ENCODE results near the gene NUCKS1.

The NUCKS1 gene

DNA sequence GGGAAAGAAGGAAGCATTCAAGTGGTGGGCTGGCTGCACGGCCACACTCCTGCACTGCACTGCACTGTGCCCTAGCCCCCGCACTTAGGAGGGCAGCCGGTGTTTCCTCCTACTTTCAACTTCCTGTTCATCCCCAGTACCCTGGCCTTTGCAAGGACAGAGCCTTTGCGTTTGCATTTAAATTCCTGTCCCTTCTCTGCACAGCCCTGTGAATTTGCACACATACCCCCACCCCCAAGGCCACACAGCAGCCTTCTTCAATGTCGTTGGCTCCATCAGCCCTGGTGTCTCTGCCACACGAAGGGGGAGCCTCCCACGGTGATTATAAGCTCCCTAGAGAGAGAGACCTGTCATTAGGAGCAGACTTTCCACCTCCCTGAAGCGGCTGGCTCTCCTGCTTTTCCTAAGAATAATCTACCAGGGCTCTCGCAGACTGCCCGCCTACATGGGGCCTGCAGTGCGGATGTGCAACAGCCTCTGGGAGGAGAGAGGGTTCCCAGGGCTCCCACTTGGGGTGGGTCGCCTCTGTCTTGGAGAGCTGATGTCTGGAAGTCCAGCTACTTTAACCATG is 56.5 kb downstream of the NUCKS1 start:
- no peak for DNase-seq

- DNase-seq = no peak
Observed at GRCh38 chr1:205692423-205692822, 57.6 kb downstream of the NUCKS1 start.

DNA sequence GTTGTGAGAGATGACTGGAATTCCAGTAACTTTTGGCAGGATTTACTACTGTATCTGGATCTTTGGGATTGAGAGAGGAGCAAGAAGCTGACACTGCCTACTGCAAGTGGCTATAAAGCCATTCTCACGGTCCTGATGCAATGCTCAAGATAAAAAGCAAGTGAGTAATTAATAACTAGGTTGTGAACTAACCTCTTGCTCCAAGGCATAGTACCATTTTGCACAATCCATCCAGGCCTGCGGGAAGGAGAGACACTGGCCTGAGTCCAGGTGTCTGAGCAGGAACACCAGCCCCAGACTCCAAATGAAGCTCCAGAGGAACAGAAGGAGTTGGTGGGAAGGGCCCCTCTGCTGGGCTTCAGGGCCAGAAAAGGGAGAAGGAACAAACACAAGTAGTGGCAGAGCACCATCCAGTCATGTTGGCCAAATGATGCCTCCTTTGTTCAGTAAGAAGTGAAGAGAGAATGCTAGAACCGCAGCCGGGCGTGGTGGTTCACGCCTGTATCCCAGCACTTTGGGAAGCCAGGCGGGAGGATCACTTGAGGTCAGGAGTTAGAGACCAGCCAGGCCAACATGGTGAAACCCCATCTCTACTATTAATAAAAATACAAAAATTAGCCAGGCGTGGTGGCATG is 59.7 kb downstream of the NUCKS1 start:
- no peak for DNase-seq

GRCh38 chr1:205689479-205689878 is 60.5 kb downstream of the NUCKS1 start:
- no peak for DNase-seq

GRCh38 chr1:205688171-205689080 is 61.6 kb downstream of the NUCKS1 start:
- DNase-seq = no peak

DNA sequence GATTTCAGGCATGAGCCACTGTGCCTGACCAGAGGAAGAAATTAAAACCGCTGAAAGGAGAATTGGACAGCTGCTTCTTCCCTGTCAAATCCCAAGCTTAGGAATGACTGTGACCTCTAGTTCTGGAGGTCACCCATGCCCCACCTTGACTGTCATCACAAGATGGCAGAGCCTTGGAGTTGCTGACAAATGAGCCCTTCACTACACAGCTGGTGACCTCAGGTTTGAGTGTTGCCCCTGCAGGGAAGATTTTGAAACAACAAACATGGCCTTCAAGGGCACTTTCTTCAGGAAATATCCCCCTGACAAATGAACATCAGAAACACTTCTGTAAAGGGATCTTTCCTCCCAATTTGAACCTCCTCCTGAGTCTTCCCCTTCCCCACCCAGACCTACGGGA is 62.7 kb downstream of the NUCKS1 start:
- no peak for DNase-seq

DNA sequence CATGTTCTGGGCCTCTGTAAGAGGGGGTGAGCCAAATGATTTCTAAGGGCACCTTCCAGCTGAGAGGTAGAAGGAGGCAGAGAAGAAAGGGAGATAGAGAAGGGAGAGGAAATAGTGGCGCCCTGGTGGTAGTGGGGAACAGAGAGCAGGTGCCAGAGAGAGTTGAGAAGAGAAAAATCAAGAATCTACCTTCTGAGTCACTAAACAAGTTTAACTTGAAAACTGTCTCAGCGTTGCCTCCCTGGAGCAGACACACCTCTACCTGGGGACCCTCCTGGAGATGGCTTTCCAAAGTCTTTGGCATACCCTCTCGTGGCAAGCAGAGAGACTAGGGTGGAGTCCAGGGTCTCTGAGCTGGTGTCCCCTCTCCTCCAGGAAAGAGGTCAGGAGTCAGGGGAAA is 68.6 kb downstream of the NUCKS1 start:
- DNase-seq = no peak

DNA sequence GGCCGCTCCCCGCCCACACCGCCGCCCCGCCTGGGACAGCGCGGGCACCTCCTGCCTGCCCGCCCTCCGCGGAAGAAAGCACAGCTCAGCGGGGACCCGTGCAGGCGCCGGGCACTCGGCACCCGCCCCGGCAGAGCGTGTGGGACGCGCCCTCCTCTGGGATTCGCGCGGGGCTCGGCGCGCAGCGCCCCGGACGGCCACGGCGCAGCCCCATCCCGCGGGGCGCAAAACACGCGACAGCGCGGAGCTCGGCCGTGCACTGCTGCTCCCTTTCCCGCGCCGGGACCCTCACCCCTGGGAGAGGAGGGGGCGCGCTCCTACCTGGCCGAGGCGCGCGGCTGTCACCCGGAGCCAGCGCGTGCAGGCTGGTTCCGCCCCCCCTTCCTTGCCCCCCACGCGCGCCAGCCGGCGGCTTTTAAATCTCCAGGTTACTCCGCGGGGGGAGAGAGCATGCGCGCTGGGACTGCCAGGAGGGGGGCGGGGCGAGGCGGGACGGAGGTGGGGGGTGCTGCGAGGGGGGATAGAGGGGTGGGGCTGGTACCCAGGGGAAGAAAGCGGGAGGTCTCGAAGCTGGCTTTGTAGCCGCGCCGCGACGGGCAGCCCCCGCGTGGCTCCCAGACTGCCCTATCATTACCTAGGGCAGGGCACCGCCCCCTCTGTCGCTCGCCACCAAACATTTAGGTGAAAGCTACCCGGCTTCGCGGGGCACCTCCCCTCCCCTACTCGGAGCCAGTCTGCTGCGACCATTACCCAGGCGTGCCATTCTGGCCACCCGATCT is 69.7 kb downstream of the NUCKS1 start, which contains the start of gene SLC45A3:
TSS of gene SLC45A3 (minus strand) at position 437 of the 779 bp plus-strand sequence. CDS start 15,853 bp downstream, outside the sequence.
- peak; percentile 28 for DNase-seq

- no peak for DNase-seq
Observed at GRCh38 chr1:205678286-205679111, 71.5 kb downstream of the NUCKS1 start.

- DNase-seq = no peak
Observed at GRCh38 chr1:205677167-205677566, 72.8 kb downstream of the NUCKS1 start.

DNA sequence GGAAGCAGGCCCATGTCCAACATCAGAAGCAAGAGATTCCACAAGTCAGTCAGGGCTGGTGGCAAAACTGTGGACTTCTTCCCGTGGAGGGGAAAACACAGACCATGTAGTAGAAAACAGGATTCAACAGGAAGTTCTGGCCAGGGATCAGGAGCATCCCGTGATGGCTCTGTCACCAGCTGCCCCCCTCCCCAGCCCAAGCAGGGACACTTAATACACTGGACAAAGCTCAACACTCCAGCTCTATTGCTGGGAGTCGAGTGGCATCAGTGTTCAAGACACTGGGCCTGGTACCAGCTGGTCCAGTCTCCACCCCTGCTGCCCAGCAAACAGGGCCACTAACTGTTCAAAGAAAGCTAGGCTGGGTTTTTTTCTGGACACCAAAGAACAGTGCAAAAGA is 73.4 kb downstream of the NUCKS1 start:
- DNase-seq = no peak

- DNase-seq = no peak
Observed at GRCh38 chr1:205676002-205676401, 74.0 kb downstream of the NUCKS1 start.

DNA sequence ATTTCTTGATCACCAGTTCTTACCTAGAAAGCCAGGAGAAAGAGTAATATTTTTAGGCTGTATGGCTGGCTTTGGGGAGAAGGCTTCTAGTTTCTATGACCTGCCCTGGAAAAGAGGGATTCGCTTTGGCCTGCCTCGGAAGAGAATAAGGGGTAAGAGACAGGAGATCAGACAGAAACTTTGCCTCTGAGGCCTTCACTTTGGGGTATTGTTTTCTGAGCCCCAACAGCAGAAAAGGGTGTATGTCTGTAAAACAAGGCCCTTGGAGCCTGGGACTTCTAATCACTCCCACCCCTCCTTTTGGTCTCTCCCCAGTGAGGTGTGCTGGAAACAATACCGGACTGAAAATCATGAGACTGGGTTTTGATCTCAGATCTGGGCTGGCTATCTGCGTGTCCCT is 74.7 kb downstream of the NUCKS1 start:
- no peak for DNase-seq

DNA sequence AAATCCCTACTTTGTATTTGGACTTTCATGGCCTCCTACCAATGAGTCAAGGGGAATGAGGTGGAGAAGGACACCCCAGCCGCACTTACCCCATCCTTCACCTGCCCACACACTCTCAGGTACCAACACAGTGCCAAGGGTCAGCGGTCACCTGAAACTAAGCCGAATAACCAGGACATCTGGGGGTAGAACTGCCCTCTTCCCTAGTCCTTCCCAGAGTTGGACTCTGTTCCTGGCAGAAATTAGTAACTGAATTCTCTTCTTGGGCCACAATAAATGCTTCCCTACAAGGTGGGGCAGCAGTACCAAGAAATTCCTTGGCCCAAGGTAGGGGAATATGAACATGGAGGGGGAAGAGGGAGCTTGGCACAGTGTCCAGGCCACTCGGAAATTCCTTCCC is 77.0 kb downstream of the NUCKS1 start:
- DNase-seq = no peak

GRCh38 chr1:205672395-205672889 is 77.5 kb downstream of the NUCKS1 start:
- no peak for DNase-seq

DNA sequence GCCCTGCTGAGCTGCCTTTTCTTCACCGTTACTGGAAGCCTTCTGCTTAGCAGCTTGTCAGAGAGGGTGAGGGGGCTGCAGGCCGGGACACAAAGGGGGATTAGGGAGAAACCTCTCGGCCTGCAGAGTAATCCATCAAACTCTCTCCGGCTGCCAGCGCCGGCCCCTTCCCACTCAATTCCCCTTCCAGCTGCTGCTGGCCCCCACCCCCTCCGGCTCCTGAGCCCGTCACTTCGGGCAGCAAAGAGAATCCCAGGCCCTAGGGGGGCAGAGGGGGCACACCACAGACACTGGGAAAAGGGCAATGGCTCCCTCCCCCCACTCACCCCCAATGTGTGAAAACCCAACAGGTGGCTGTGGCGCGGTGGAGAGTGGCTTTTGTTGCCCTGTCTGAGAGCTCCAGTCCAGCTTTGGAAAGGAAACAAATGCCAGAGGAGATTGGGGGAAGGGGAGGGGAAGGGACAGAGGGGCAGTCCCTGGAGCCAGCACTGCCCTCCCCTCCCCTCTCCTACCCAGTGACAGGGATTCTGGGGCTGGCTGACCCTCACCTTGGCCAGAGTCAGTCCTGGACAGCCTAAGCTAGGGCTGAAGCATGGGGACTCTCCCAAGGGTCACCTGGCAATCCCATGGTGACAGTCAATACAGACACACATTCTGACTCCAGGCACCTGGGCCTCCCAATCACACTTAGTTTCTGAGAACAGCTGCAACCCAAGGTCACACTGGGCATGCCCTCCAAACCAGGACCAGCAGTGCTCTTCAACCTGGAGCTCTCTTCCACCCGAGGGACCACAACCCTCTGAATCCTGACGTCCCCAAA is 79.2 kb downstream of the NUCKS1 start:
- DNase-seq = no peak

DNA sequence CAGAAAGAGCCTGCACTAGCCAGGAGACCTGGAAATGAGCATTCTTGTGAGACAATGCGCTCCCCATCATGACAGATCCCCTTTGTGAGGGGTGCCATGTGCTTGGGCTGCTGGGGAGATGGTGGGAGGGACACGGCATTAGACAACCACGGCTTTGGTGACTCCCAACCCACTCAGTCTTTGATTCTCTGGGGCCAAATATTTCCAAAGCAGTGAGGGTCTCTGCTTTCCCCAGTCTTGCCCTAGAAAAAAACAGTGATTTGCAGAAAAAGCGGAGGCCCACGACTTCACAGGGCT is 79.9 kb downstream of the NUCKS1 start:
- no peak for DNase-seq

- no peak for DNase-seq
Observed at GRCh38 chr1:205669341-205670149, 80.4 kb downstream of the NUCKS1 start.

DNA sequence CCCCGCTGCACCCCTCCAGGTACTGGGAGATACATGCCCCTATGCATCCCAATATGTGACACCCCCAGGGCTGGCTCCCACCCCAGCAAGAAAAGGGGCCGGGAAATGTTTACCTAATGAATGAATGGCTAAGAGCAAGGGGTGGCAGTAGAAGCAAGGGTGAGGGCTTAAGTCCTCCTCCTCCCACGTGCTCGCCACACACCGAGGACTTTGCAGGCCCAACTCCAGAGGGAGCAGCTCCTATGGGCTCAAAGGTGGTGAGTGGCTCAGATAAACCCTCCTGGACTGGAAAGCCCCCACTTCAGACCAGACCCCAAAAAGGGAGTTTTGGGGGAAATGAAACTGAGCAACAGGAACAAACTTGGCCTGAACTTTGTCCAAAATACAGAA is 81.0 kb downstream of the NUCKS1 start:
- no peak for DNase-seq

GRCh38 chr1:205667909-205668643 is 81.9 kb downstream of the NUCKS1 start:
- DNase-seq = no peak
